Liver (tissue), 3 donors: ENCODE results near the gene GSAP.

ENCODE experiments used
- ATF3 ChIP-seq: IDR thresholded peaks from 2 replicates; pipeline ENCODE4 v1.6.1; 2016; ENCODE audit warnings: antibody characterized with exemption
- CTCF ChIP-seq: fragments of 150-350 bp; IDR thresholded peaks from 2 replicates; pipeline ENCODE4 v1.5.1; 2017; ENCODE audit warnings: improper control_type of control experiment, low read depth, low read length; ENCODE audit not compliant: missing input control
- RAD21 ChIP-seq, 2 donors: IDR thresholded peaks; 2 replicates each; pipeline ENCODE4 v1.6.1; 2016; ENCODE audit warnings: antibody characterized with exemption in 2 of 2, mild to moderate bottlenecking in 2 of 2
- ZBTB33 ChIP-seq: IDR thresholded peaks from 2 replicates; pipeline ENCODE4 v1.6.1; 2016; ENCODE audit warnings: antibody characterized with exemption
- donor health status: healthy.
- donor health status: healthy.

- TF ChIP-seq CTCF (no peak), RAD21 (IDR thresholded peaks at IDR 0.05) (no peak), ZBTB33 (no peak), ATF3 (no peak)
Observed at GRCh38 chr7:77290425-77290824, 125.7 kb downstream of the GSAP start.
